Neural cell (in vitro differentiated cells): ENCODE data around the gene FAXC.

Experiments used
- CTCF ChIP-seq: fragments of 450-650 bp; IDR thresholded peaks from 2 replicates; pipeline ENCODE4 v1.5.1; 2014; ENCODE audit warnings: antibody characterized with exemption, mild to moderate bottlenecking, moderate library complexity; ENCODE audit not compliant: poor library complexity, severe bottlenecking
- EP300 ChIP-seq: fragments of 450-650 bp; conservative IDR thresholded peaks from 2 replicates; pipeline ENCODE4 v1.6.1; 2014; ENCODE audit warnings: antibody characterized with exemption, mild to moderate bottlenecking, moderate library complexity; ENCODE audit not compliant: poor library complexity, severe bottlenecking
- EZH2 ChIP-seq: fragments of 200-600, 300-800 bp; shearing (Covaris generic), sonication (generic); IDR thresholded peaks from 2 replicates; pipeline ENCODE4 v1.6.1; 2014; ENCODE audit warnings: antibody characterized with exemption, low read length, borderline replicate concordance, mild to moderate bottlenecking; ENCODE audit not compliant: insufficient read depth, poor library complexity, severe bottlenecking
- POLR2AphosphoS5 ChIP-seq: IDR thresholded peaks from 2 replicates; pipeline ENCODE4 v1.6.1; 2012
- RAD21 ChIP-seq: fragments of 450-650 bp; conservative IDR thresholded peaks from 2 replicates; pipeline ENCODE4 v1.6.1; 2014; ENCODE audit warnings: antibody characterized with exemption, mild to moderate bottlenecking, moderate library complexity
- REST ChIP-seq: IDR thresholded peaks from 2 replicates; pipeline ENCODE4 v1.6.1; 2012; ENCODE audit warnings: borderline replicate concordance
- SMC3 ChIP-seq: fragments of 450-650 bp; conservative IDR thresholded peaks from 2 replicates; pipeline ENCODE4 v1.6.1; 2014; ENCODE audit warnings: antibody characterized with exemption, mild to moderate bottlenecking, moderate library complexity; ENCODE audit not compliant: poor library complexity
- TAF1 ChIP-seq: IDR thresholded peaks from 2 replicates; pipeline ENCODE4 v1.6.1; 2012; ENCODE audit warnings: low read depth

- TF ChIP-seq CTCF (no peak), EP300 (no peak), EZH2 (no peak), POLR2AphosphoS5 (no peak), SMC3 (no peak), RAD21 (no peak), REST (no peak), TAF1 (no peak)
Observed at GRCh38 chr6:99269207-99269606, 80.3 kb downstream of the FAXC start.
